Measurements from ENCODE around the gene MTARC2. TPM values are rescaled to one million over a fixed set of nuclear protein-coding genes. Genes with fewer than 3 reads are reported as not detected.
"Not testable (repeated sequence)": the region's sequence is repeated elsewhere in the genome, so short reads cannot be mapped to it uniquely, and the experiment has no call there.

Gene MTARC2
- total and polyA plus RNA-seq, 10 of the 15 experiments (the other 5 are each of a cell fraction or from before 2014, with no cell fraction given): 1.9 to 5.5 (median 3.3) TPM

DNA sequence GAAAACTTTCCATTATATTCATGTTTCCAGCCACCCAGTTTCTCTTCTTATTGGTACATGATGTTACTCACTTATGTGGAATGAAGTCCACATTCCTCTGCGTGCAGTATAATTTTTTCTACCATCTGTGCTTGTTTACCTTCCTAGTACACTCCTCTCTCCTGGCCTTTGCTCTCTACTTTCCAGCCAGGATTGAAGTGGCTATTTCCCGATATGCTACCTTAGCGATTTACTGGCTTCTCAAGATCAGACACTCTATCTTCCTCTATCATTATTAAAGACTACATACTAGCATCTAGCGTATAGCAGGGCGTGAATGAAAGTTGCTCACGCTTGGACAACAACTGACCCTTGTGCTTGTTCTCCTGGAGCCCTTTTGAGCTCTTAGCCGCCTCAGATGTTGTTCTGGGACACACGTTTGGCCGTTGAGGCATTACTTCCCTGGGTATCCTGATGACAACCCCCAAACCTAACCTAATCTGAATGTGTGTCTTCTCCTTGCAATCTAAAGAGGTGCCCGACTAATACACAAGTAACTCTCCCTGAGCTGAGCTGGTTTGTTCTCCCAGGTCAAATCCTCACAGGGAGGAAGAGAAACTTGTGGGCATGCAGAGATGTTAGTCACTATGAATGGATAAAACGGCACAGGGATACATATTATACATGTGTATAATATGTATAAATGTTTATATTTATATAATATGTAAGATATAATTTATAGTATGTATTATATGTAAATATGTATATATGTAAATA, 13.4 kb upstream of the MTARC2 start (continued):
- TF ChIP-seq, protein P1, sequence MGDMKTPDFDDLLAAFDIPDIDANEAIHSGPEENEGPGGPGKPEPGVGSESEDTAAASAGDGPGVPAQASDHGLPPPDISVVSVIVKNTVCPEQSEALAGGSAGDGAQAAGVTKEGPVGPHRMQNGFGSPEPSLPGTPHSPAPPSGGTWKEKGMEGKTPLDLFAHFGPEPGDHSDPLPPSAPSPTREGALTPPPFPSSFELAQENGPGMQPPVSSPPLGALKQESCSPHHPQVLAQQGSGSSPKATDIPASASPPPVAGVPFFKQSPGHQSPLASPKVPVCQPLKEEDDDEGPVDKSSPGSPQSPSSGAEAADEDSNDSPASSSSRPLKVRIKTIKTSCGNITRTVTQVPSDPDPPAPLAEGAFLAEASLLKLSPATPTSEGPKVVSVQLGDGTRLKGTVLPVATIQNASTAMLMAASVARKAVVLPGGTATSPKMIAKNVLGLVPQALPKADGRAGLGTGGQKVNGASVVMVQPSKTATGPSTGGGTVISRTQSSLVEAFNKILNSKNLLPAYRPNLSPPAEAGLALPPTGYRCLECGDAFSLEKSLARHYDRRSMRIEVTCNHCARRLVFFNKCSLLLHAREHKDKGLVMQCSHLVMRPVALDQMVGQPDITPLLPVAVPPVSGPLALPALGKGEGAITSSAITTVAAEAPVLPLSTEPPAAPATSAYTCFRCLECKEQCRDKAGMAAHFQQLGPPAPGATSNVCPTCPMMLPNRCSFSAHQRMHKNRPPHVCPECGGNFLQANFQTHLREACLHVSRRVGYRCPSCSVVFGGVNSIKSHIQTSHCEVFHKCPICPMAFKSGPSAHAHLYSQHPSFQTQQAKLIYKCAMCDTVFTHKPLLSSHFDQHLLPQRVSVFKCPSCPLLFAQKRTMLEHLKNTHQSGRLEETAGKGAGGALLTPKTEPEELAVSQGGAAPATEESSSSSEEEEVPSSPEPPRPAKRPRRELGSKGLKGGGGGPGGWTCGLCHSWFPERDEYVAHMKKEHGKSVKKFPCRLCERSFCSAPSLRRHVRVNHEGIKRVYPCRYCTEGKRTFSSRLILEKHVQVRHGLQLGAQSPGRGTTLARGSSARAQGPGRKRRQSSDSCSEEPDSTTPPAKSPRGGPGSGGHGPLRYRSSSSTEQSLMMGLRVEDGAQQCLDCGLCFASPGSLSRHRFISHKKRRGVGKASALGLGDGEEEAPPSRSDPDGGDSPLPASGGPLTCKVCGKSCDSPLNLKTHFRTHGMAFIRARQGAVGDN (IDR thresholded peaks at IDR 0.05): no peak
- no peak for TF ChIP-seq SUZ12 (IDR thresholded peaks at IDR 0.05; ENCODE audit: unreplicated experiment)
- TF ChIP-seq, protein P2, sequence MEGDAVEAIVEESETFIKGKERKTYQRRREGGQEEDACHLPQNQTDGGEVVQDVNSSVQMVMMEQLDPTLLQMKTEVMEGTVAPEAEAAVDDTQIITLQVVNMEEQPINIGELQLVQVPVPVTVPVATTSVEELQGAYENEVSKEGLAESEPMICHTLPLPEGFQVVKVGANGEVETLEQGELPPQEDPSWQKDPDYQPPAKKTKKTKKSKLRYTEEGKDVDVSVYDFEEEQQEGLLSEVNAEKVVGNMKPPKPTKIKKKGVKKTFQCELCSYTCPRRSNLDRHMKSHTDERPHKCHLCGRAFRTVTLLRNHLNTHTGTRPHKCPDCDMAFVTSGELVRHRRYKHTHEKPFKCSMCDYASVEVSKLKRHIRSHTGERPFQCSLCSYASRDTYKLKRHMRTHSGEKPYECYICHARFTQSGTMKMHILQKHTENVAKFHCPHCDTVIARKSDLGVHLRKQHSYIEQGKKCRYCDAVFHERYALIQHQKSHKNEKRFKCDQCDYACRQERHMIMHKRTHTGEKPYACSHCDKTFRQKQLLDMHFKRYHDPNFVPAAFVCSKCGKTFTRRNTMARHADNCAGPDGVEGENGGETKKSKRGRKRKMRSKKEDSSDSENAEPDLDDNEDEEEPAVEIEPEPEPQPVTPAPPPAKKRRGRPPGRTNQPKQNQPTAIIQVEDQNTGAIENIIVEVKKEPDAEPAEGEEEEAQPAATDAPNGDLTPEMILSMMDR (IDR thresholded peaks at IDR 0.05 in 2 of 3, conservative IDR thresholded peaks at IDR 0.05 in 1 of 3; ENCODE audit: control insufficient read depth in 2 of 3, extremely low read depth in 1 of 3, insufficient read depth in 1 of 3, low read depth in 3 of 3, low read length in 3 of 3): no peak

DNA sequence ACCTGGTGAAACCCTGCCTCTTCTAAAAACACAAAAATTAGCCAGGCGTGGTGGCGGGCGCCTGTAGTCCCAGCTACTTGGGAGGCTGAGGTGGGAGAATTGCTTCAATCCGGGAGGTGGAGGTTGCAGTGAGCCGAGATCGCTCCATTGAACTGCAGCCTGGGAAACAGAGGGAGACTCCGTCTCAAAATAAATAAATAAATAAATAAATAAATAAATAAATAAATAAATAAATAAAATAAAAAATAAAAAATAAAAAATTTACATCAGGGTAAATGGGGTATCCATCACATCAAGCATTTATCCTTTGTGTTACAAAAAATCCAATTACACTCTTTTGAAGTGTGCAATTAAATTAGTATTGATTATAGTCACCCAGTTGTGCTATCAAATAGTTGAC, 11.8 kb upstream of the MTARC2 start:
- 73% methylated on average over 7 of the region's 7 CpGs for WGBS (ENCODE audit: insufficient coverage, insufficient replicate concordance, low lambda C conversion rate, missing lambda C conversion rate)
- POLR2A ChIA-PET; RAD21 ChIA-PET (ENCODE audit: unreplicated experiment); H4K20me1 ChIP-seq (ENCODE audit: control insufficient read depth, insufficient read depth); H3K36me3 ChIP-seq (ENCODE audit: control insufficient read depth in 2 of 2, insufficient read depth in 2 of 2, low read length in 1 of 2); H2AFZ ChIP-seq (ENCODE audit: control insufficient read depth, low read depth, low read length); intact Hi-C loops (cut with micrococcal nuclease; ENCODE audit: unreplicated experiment); H3K27me3 ChIP-seq (replicated peaks in 1 of 2; ENCODE audit: control insufficient read depth in 2 of 2, insufficient read depth in 2 of 2, low read length in 1 of 2); BruUV-seq (replicated peaks); in situ Hi-C loops (cut with MboI); H3K9ac ChIP-seq (ENCODE audit: control insufficient read depth, insufficient read depth, low read length); ATAC-seq; H3K79me2 ChIP-seq (ENCODE audit: control insufficient read depth, insufficient read depth, low read length); DNase-seq (ENCODE audit: low read depth, low spot score); H3K4me1 ChIP-seq (ENCODE audit: control insufficient read depth, insufficient read depth, low read length); H3K4me2 ChIP-seq (ENCODE audit: control insufficient read depth, insufficient read depth); H3K4me3 ChIP-seq; H3K27ac ChIP-seq (ENCODE audit: control insufficient read depth, insufficient read depth); FAIRE-seq; H3K9me3 ChIP-seq (replicated peaks; ENCODE audit: control insufficient read depth, insufficient read depth, low read length); CTCF ChIA-PET: not testable (repeated sequence)
- SMC1A ChIA-PET (ENCODE audit: uncharacterized antibody, unreplicated experiment): interaction anchor here (1.5 kb wide), 1 partner anchor 439 kb away, joined by 5 read pairs; no protein-coding TSS in a partner anchor

Measured in GM12878 (cell line).